AG04449 (cell line): ENCODE results near the gene SLC22A5.
A peak's percentile ranks its signal among the peaks of the same experiment; 100 is the strongest.

ENCODE experiments used
- CTCF ChIA-PET: fragments of 350-600 bp; formaldehyde crosslinking; extraction: SDS; loops from one replicate; lab custom pipeline; 2021; ENCODE audit warnings: antibody characterized with exemption; lab: Yijun Ruan, JAX
- POLR2A ChIA-PET: fragments of 400-600, 350-600 bp; formaldehyde crosslinking; extraction: SDS; loops from one replicate; lab custom pipeline; 2020; ENCODE audit warnings: antibody characterized with exemption, inconsistent platforms; lab: Yijun Ruan, JAX
- DNase-seq: peaks from one replicate; pipeline ENCODE4 v3.0.0-alpha.2; 2010; ENCODE audit warnings: low read depth, low spot score
- H3K4me3 ChIP-seq: 2 replicates; pipeline ENCODE4 v1.5.1; 2011; ENCODE audit warnings: low read depth, mild to moderate bottlenecking, control low read depth, low read length
- TF ChIP-seq, protein P1 (sequence below): IDR thresholded peaks from one replicate; pipeline ENCODE4 v1.5.1; 2011; ENCODE audit warnings: mild to moderate bottlenecking, moderate library complexity, low read length, control low read depth, inconsistent platforms; ENCODE audit not compliant: insufficient read depth; ENCODE audit errors: missing control alignments

The SLC22A5 gene

DNA sequence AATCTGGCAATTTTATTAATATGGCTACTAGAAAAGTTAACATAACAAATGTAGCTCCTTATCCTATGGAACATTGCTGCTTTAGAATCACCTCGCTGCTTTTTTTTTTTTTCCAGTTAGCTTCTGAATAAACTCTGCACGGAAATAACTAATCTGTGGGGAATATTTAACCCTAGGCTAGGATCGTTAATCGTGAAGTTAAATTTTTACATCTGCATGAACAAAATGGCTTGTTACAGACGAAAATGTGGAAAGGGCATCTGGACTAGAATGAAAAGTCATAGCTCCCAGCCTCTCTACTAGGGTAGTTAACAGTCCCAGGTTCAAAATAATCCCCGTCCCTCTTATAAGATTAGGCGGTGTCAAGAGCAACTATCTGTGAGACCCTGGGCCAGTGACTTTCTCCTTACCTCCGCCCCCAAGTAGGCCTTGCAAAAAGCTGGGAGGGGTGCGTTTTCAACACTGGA, 470 bp upstream of the SLC22A5 start:
- H3K4me3 ChIP-seq, result peak overlapping the region; percentile 64
- ChIA-PET CTCF (interaction anchor here (0.7 to 2.1 kb wide), 9 partner anchors 12 to 451 kb away, joined by 3 to 17 read pairs (median 5); no protein-coding TSS in a partner anchor), POLR2A (interaction anchor here (0.6 to 1.9 kb wide), 4 partner anchors 44 to 137 kb away, joined by 3 to 7 read pairs (median 4); partner anchors contain the start of genes IRF1 and SLC22A4)
- DNase-seq, result no peak
- TF ChIP-seq, protein P1, sequence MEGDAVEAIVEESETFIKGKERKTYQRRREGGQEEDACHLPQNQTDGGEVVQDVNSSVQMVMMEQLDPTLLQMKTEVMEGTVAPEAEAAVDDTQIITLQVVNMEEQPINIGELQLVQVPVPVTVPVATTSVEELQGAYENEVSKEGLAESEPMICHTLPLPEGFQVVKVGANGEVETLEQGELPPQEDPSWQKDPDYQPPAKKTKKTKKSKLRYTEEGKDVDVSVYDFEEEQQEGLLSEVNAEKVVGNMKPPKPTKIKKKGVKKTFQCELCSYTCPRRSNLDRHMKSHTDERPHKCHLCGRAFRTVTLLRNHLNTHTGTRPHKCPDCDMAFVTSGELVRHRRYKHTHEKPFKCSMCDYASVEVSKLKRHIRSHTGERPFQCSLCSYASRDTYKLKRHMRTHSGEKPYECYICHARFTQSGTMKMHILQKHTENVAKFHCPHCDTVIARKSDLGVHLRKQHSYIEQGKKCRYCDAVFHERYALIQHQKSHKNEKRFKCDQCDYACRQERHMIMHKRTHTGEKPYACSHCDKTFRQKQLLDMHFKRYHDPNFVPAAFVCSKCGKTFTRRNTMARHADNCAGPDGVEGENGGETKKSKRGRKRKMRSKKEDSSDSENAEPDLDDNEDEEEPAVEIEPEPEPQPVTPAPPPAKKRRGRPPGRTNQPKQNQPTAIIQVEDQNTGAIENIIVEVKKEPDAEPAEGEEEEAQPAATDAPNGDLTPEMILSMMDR, result no peak

DNA sequence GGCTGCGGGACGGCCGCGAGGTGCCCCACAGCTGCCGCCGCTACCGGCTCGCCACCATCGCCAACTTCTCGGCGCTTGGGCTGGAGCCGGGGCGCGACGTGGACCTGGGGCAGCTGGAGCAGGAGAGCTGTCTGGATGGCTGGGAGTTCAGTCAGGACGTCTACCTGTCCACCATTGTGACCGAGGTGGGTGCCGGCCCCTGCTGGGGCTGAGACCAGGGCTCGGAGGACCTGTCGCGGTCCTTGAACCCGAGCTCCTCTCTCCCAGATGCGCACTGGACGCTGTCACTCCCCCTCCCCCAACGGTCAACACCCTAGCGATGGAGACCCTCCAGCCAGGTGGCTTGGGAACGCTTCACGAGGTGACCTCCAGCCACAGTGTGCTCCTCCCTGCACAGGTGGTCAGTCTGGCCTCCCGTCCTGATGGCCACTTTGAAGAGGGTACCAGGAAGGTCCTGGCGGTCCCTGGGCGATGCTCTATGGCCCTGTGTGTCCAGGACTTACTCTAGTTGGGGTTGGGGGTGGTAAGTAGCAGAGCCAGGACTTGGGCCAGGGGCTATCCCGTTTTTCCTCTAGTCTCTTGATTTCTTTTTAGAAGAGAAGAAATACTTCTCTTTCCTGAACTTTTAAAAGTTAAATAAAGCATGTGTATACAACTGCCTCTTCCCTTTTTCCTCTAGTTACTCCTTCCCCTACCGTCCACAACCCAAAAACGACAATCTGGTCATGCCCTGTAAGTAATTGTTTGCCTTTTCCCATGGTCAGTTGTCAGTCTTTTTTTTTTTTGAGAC, 866 bp downstream of the SLC22A5 start:
- peak overlapping the region; percentile 64 for H3K4me3 ChIP-seq
- ChIA-PET CTCF (interaction anchor here (1.5 to 2.1 kb wide), 2 partner anchors 16 to 132 kb away, joined by 9 to 17 read pairs; no protein-coding TSS in a partner anchor), POLR2A (interaction anchor here (1.9 kb wide), 1 partner anchor 77 kb away, joined by 7 read pairs; the partner anchor contains the start of gene SLC22A4)
- TF ChIP-seq, protein P1, result no peak
- no peak for DNase-seq

DNA sequence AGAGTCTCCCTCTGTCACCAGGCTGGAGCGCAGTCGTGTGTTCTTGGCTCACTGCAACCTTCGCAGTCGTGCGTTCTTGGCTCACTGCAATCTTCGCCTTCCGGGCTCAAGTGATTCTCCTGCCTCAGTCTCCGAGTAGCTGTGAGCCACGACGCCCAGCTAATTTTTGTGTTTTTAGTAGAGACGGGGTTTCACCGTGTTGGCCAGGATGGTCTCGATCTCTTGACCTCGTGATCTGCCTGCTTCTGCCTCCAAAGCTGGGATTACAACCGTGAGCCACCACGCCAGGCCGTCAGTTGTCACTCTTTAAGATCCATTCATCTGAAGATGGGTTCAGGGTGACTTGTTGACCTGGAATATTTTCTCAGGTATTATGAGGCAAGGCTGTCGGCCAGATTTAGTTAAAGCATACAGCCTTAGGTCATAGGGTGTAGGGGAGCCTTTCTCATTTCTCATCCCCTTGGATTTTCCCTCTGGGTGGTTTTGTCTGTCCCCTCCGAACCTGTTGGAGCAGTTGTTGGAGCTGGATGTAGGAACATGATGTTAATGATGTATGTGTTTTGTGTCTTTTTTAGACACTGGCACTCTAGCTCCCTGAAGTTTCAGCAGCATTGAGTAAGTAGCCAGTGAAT, 1.6 kb downstream of the SLC22A5 start:
- ChIA-PET CTCF (interaction anchor here (0.6 to 2.0 kb wide), 3 partner anchors 10 to 15 kb away, joined by 3 to 10 read pairs (median 3); no protein-coding TSS in a partner anchor), POLR2A (interaction anchor here (1.1 kb wide), 1 partner anchor 77 kb away, joined by 3 read pairs; the partner anchor contains the start of gene SLC22A4)
- H3K4me3 ChIP-seq, result no peak overlapping the region
- TF ChIP-seq, protein P1, result no peak
- DNase-seq, result no peak

DNA sequence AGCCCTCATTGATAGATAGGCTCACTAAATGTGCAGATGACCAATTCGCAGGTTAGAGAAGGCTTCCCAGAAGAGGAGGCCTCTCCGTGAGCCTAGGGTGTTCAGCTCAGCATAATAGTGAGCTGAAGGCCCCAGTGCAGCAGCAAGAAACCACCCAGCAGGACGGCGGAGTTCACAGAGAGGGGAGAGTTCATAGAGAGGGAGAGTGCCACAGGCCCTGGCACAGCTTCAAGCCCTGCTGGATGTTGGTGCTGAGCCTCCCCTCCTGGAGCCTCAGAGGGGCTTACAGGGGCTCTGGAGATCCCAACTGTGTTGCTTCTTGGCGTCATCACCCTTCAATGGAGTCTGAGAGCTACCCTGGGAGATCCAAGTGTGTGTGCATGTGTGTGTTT, 2.1 kb downstream of the SLC22A5 start:
- TF ChIP-seq, protein P1, result no peak
- no peak overlapping the region for H3K4me3 ChIP-seq
- CTCF ChIA-PET, result interaction anchor here (0.6 to 2.0 kb wide), 3 partner anchors 9 to 15 kb away, joined by 3 to 10 read pairs (median 3); no protein-coding TSS in a partner anchor
- no peak for DNase-seq
- POLR2A ChIA-PET, result interaction anchor here (1.1 kb wide), 1 partner anchor 78 kb away, joined by 3 read pairs; the partner anchor contains the start of gene SLC22A4

DNA sequence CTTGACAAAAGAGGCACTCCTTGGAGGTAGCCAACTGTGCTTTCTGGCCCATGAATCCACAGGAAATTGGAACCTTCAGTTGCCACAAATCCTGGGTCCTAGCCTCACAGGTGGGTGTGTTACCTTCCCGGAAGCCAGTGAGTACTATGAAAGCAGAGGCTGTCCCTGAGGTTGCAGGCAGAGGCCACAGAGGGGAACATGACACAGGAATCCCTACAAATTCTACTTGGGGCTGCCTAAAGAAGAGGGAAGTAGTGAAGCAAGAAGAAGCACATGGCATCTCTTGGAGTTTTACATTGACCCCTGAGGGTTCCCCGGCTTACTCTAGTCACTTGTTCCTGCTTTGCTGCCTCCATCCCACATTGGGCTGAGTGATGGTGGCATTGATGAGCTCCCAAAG, 2.6 kb downstream of the SLC22A5 start:
- DNase-seq, result no peak
- POLR2A ChIA-PET, result interaction anchor here (1.1 kb wide), 1 partner anchor 78 kb away, joined by 3 read pairs; the partner anchor contains the start of gene SLC22A4

More for the DNA sequence above, 2.6 kb downstream of the SLC22A5 start:
- TF ChIP-seq, protein P1, result no peak
- no peak overlapping the region for H3K4me3 ChIP-seq
- CTCF ChIA-PET, result interaction anchor here (0.9 to 2.0 kb wide), 3 partner anchors 10 to 134 kb away, joined by 3 to 10 read pairs (median 3); no protein-coding TSS in a partner anchor
